Ammon's horn (tissue), 1 donor: ENCODE results near the gene KDR.

Experiments
- DNase-seq: peaks from one replicate; pipeline ENCODE4 v3.0.0-alpha.2; 2016; ENCODE audit warnings: low spot score

Gene KDR

DNA sequence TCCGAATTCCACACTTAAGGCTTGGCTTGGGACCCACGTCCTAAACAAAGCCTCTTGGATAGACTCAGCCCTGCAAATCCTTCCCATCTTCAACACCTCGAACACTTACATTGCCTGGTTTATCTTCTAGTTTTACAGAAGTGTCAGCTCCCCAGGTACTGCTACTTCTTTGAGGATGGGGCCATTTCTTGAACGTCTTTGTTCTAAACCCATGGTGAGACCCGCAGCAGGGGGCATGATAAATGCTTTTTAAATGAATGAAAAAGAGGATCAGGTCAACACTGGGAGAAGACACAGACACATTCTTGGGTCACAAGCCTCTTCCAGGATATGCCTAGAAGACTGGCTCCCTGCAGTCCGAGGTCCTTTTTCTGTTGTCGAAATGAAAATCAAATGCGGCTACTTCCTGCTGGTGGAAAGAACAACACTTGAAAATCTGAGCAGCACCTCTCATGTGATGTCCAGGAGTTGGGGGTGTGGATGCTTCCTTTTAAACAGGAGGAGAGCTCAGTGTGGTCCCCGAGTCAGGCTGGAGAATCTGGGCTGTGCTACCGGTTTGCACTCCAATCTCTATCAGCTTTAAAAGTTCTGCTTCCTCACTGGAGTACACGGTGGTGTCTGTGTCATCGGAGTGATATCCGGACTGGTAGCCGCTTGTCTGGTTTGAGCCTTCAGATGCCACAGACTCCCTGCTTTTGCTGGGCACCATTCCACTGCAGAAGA, 45.8 kb downstream of the KDR start:
- no peak for DNase-seq

DNA sequence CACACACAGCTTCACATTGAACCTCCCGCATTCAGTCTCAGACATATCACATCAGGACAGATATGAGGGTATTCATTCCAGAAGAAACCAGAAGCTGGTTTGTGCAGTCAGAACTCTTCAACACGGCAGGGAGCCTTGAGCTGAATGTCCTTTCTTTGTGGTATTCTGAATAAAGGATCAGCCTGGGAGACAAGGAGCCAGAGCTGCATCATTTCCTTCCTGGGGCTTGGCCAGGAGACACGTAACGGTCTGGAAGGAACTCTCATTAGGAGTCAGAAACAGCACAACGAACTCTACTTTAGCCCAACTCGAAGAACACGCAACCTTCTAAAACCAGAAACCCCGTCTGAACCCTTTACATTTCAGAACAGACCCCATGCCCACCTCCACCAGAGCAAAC, 46.4 kb downstream of the KDR start:
- DNase-seq: no peak

DNA sequence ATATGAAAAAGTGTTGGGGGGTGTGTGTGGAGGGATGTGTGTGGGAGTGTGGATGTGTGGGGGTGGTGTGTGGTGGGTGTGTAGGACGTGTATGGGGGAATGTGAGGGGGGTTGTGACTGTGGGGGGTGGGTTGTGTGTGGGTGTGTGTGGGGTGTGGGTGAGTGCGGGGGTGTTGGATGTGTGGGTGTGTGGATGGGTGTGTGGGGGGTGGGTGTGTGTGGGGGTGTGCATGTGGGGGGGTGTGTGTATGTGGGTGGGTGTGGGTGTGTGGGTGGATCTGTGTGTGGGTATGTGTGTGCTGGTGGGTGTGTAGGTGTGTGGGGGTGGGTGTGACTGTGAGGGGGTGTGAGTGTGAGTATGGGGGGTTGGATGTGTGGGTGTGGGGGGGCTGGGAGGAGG, 47.8 kb downstream of the KDR start:
- DNase-seq: no peak

DNA sequence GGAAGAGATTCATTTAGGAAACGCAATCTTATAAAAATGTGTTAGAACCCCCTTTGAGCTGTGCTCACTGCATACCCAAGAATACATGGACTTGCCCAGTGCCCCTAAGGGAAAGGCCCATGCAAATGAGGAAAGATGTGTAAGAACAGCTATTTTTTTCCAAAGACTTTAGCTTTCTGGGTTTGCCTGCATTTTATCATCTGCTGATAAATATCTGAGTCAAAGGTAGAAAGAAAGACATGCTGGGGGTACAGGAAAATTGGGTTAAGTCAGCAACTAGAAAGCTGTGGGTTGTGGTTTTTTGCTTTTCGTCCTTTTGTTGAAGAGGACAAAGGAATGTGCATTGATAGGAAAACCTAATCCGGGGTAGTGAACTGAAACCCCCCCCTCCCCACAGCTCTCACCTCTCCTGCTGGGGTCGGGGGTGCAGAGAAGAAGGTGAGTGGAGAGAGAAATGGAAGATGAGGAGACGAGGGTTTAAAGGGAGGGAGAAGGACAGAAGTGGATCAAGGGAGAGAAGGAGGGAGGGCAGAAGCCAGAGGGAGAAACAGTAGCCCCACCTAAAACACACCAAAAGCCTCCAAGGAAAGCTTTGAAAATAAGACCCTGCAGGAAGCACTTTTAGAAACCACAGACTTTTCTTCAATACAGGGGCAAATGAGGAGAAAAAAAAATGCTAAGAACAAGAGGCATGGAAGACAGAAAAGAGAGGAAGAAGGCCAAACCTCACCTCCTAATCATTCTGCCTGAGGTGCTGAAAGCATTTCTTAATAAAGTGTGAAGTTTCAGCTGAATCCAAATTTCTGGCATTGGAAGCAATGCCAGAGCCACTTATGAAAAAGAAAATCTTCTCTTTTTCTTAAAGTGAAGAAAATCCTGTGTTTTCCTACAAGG, 49.3 kb downstream of the KDR start:
- DNase-seq: no peak

DNA sequence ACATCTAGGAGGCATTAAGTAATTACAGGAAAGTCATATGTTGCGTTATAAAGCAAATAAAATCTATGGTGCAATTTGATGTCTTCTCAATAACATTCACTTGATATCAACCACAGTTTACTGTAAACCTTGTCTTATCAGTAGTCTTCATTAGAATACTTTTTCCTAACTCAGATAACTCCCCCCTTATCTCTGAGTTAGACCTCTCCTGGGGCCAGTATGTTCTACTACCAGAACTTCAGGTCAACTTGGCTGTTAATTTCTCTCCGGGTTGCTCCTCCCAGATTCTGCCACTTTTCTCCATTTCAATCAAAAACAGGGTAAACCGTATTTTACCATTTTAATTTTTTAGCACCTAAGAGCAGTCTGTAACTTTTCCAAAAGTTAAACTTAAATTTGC, 50.0 kb downstream of the KDR start:
- no peak for DNase-seq

DNA sequence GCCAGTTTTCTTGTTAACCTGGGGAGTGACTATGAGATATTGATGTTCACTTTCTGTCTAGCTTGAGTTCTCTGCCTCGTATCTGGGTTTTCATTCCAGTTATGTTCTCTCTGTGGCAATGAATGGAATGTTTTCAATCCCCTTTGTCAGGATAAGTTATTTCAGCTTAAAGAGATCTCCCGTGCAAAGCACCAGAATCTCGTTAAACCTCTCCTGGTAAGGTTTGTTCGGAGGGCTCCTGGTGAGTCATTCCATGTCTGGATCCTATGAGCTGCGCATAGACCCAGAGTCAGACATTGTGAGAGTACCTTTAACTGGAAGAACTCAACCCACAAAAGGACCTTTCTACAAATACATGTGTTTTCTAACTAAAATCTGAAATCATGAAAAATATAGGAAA, 51.0 kb downstream of the KDR start:
- no peak for DNase-seq

DNA sequence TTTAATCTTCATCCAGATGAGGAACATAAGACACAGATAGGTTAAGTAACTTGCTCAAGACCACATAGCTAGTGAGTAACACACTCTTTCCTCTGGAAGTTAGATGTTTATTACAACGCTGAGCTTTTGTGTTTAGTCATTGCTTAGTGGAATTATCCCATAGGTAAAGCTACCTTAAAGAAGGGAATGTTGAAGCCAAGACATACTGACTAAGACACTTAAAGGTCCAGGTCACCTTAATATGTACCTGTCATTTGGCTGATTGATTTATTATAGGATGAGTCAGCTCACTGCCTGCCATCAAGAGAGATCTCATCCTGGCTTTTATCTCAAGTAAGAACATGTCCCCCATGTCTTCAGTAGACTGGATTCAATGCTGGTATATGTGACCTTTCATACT, 53.4 kb downstream of the KDR start:
- DNase-seq: no peak

DNA sequence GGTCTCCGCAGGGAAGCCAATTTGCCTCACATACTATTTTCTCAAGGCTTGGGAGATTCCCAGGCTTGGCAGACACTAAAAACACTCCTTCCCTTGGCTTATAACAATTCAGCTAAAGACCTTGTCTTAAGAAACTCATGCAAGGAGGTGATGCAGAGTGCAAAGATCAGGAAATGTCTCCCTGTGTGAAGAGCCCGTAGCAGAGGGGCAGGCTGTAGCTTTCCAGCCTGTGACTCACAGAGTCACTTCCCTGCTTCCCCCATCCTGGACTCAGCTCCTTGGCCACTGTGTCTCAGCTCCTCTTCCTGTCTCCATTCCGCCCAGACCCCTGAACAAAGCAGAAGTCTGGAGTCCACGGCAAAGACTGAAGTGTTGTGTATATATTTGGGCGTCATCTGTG, 56.1 kb downstream of the KDR start:
- no peak for DNase-seq

DNA sequence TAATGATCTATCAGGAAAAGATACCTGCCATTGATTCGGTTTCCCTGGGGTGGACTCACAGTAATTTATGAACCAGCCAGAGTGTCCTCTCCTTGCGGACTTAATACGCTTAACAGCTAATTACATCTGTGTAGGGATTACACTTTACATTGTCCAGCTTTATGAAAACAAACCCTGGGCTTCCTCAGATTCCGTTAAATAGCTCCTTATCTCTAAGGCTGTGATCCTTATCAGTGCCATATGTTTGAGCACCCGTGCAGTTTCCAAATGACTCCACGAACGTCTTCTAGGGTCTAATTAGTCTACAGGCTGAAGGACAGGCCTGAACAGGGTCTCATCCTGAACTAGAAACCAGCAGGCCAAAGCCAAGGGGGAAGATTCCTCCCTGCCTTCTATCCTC, 56.9 kb downstream of the KDR start:
- no peak for DNase-seq

DNA sequence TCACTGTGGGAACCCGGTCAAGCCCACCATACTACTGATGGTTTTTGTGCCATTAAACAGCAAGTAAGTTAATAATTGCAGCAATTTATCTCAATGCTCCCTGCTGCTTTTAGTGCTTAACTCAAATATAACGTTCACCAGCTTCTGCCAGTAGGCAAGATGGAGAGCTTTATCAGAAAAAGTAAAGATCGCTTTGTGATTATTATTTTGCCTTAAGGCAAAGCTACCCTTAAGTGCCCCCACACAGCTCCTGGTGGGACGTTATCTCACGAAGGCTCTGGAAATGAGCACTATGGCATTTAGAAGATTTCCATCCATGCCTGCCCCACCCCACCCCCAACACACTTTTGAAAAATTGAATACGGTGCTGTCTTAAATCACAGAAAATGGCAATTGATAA, 59.4 kb downstream of the KDR start:
- no peak for DNase-seq

DNA sequence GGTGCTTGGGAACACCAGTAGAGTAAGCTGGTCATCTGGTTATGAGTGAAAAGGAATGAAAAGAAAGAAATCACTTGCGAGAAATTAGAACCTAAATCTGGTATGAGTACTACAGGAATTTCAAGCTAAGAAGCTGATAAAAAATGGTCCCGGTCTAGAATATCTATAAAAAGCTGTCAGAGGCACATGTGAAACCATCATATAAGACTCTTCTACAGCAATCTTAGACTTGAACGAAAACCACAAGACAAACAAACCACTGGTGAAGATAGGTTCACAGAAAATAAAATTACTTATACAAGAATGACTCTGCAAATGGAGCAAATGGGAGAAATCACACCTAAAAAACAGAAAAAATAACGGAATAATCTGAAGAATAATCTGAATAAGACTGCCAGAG, 69.9 kb downstream of the KDR start:
- DNase-seq: no peak

DNA sequence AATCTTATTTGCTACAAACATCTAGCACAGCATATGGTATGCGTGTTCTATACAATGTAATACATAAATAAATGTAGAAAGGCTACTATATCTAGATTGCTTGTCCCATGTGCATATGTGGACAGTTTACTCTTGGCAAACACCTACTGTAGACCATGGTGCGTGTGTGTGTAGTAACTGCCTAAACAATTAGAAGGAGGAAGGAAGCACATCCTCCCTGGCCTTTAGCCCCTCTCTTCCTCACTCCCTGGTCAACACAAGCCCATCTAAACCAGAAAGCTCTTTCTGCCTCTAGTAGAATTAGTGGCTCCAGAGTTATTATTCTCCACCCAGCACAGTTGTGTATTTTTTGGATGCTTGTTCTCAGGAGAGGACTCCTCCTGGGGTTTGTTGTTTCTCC, 73.9 kb downstream of the KDR start:
- DNase-seq: no peak

DNA sequence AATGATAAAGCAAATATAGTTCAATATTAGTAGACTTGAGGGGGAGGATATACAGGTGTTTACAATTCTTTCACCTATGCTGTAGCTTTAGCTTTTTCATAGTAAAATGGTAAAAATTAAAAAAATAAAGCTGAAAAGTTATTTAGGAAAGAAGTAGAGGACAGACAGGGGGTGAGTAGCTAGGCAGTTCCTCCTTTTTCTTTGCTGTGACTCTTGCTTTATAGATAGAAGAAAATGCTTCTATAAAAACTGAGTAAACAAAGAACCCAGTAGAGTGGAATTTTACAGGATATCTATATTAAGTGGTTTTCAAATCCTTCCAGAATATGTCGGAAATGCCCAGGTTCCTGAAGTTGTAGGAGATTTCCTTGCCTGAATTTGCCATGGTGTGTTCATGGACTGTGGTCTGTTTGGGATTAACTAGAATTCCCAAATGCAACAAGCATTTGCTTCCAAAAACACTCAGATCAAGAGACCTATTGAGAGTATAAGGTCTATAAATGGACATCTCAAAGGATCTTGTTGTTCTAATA, 74.9 kb downstream of the KDR start:
- DNase-seq: no peak

DNA sequence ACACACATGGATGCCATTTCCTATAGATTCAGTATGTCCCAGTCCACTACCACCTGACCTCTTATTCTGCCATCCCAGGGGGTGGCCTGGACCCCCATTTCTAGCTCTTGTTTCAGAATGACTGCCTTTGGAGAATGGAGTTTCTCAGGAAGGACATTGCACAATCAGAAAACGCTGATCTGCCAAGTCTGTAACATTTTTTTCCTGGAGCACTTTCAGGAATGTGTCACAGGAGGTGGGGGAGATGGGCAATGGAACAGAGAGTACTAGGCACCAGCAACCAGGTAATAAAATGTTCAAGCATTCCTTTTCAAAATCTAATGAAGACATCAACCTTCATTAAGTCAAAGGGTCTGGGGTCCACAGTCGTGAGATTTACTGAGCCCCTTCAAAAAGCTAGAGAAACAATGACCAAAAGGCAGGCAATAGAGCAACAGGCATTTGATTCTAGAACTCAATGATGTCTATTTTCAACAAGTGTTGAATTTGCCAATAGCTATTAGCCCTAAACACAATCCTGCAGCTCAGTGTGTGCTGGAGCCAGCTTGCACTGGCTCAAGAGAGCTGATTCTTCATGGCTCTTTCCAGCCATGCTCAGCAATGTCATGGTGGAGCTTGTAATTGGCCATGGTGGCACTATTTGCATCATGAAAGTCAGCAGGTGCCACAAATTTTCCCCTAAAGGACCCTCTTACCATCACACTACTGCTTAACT, 87.1 kb downstream of the KDR start:
- DNase-seq: no peak

DNA sequence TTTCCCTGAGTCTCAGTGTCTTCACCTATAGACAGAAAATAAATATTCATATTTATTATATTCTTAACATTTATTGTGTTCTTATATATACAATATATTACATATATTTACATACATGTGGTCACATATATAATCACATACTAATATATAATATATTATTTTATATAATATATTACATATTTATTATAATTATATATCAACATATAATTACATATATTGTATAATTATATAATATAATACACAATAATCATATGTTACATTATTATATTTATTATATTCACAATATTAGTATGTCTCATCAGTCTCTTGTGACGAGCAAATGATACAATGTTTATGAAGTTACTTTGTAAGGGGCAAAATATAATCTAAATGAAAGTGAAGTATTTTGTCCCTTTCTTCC, 87.7 kb downstream of the KDR start:
- no peak for DNase-seq

DNA sequence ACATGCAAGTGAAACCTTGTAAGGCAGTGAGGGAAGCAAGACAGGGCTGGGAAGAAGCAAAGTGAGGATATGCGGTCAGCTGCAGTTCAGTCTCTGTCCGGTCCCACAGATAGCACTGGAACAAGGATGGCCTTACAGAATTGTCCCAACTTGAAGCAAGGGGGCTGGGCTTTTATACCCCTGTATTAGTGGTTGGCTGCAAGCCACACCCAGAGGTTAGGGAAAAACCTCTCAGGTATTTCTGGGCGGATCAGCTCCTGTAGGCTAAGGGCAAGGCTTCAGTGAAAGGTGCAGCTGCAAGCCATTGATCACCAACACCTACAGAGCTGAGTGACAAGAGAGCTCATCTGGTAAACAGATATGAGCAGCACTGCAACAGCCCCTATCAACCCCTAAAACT, 89.0 kb downstream of the KDR start:
- DNase-seq: no peak

DNA sequence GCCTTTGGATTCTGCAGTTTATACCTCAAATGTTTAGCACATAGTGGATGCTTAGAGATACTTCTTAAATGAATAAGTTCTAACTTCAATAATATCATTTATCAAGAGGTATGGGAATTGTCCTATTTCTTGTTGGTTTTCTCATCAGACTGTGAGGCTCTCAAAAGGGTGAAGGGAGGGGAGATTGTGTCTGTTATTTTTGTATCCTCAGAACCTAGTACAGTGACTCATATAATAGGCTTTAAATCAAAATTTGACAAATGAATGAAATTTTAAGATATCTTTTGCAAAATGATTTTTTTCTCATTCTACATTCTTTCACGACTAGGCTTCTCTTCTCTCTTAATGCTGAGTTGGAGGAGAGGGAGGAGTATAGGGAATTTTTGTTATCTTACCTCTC, 89.5 kb downstream of the KDR start:
- DNase-seq: no peak

DNA sequence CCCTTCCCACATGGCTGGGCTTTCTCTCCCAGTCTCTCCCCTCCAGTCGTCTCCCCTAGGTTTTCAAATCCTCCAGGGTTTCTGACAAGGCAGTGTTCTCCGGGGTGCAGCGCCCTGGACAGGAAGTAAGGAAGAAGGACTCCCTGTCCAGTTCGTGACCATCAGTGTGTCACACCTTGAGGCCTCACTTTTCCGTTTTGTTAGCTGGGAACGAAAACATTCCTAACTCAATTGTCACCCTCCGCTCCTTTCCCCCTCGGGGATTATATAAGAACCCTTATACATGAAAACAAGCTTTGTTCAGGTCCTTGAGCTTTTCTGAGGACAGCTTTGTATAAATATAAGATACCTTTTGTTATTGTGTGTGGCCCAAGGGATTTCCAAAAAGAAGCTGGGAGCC, 92.1 kb downstream of the KDR start:
- DNase-seq: no peak

DNA sequence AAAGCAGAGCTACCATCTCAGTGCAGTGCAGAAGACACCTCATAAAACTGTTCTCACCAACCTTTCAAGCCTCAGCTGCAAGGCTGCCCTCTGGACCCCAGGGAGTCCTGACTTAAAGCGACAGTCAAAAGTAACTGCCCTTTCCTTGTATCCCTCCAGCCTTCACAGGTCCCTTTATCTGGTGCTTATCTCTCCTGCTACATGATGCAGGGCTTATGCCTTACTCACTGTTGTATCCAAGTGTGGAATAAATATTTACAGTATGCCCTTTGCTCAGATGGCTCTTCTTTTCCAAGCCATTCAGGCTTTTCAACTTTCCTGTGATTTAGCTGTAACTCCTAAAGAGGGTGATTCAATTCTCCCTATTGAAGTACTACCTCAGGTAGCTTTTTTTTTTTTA, 92.6 kb downstream of the KDR start:
- DNase-seq: no peak

DNA sequence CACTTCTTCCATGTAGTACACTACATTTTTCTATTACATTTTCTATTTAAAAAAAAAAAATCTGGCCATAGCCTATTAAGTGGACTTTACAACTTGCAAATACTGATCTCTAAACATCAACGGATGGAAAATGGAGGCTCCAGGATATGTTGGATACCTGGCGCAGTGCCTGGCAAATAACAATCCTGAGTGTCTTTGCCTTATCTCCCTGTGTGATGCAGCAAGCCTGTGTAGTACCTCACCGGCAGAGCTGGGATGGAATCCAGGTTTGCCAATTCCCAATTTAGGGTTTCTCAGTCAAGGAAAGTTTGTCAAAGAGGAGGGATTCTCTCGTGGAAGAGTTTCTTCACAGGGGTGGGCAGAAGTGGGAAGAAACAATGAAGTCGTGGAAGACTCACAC, 93.2 kb downstream of the KDR start:
- no peak for DNase-seq

DNA sequence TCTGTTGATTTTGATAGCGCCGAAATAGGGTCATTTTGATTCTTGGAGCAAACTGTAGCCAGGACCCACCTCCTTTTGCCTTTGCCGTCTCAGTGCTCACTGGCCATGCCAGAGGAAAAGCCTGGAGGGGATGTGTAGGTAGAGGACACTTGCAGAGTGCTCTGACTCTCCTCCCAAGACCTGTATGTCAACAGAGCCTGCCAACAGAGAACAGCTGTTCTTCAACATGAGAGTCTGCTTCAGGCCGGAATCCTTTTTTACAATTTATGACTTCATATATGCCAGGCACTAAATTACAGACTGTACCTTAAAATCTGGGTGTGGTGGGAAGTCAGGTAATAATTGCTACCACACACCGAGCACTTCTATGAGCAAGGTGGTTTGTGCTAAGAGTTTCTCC, 94.2 kb downstream of the KDR start:
- DNase-seq: no peak

DNA sequence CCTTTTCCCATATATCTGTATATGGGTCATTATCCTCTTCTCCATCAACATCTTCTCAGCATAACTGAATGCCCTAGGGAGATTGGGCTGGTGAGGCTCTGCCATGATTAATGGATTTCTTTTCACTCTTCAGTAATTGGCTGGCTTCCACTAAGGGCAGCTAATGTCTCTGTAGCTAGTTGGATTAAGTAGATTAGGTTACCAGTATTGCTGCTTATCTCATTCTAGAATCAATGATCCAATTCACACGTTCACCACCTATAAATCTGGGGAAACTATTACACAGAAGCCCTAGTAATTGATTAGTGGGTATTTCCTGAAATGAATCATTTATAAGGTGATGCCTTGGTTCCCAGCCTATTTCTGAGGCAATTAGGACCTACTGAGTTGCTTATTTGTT, 94.8 kb downstream of the KDR start:
- no peak for DNase-seq
